HepG2 (cell line): Measurements from ENCODE around the gene MND1. TPM values are rescaled to one million over a fixed set of nuclear protein-coding genes. Genes with fewer than 3 reads are reported as not detected.

Experiments
- ATAC-seq: fragments of 200-7000 bp; cut with Tn5 transposase; 3 replicates; pipeline ENCODE4 v1.9.1; 2020; ENCODE audit warnings: mild to moderate bottlenecking, moderate library complexity
- BruUV-seq: library from RNA; stranded (reverse); fragments of 400-500 nt; replicated peaks from 2 replicates; lab custom pipeline; 2021; lab: Mats Ljungman, UMichigan
- CTCF ChIA-PET: fragments of 300-600 bp; formaldehyde crosslinking; extraction: SDS; loops from one replicate; lab custom pipeline; 2021; ENCODE audit warnings: low total read pairs, inconsistent platforms, low intra/inter-chr PET ratio; lab: Yijun Ruan, JAX
- POLR2A ChIA-PET: fragments of 350-600 bp; sonication (Branson Sonifier 250); formaldehyde crosslinking; loops from one replicate; lab custom pipeline; 2020; ENCODE audit warnings: antibody characterized with exemption, inconsistent platforms; lab: Yijun Ruan, JAX
- DNase-seq: peaks from one replicate; pipeline ENCODE4 v3.0.0-alpha.2; 2015; ENCODE audit warnings: low spot score
- FAIRE-seq: peaks from 3 replicates; lab custom pipeline; 2011; peaks lifted over from hg19 to GRCh38; lab: Jason Lieb, UNC
- H2AFZ ChIP-seq: one replicate; pipeline ENCODE4 v1.6.1; 2011; ENCODE audit warnings: low read length, inconsistent platforms
- H3K27ac ChIP-seq: fragments of 300-600 bp; 3 replicates; pipeline ENCODE4 v1.8.0; 2011; ENCODE audit warnings: mixed run types, mild to moderate bottlenecking, mixed read lengths, low read length, inconsistent platforms; ENCODE audit not compliant: insufficient read depth; ENCODE audit errors: extremely low read length
- H3K27me3 ChIP-seq, 2 experiments: fragments of 200-600 bp in 1 of 2; 2 replicates in 1 of 2; 3 replicates in 1 of 2; pipeline versions ENCODE4 v1.6.0 to v1.8.0; 2011; ENCODE audit warnings: low read length in 2 of 2, mild to moderate bottlenecking in 2 of 2, moderate library complexity in 2 of 2, inconsistent platforms in 1 of 2; ENCODE audit not compliant: insufficient read depth in 2 of 2, control insufficient read depth in 1 of 2
- H3K36me3 ChIP-seq, 2 experiments: fragments of 200-600 bp in 1 of 2; replicated peaks in 1 of 2; 2 replicates in 1 of 2; 3 replicates in 1 of 2; pipeline versions ENCODE4 v1.5.1 to v1.8.0; 2011; ENCODE audit warnings: low read length in 2 of 2, inconsistent platforms in 1 of 2; ENCODE audit not compliant: insufficient read depth in 2 of 2, control insufficient read depth in 1 of 2
- H3K4me1 ChIP-seq: 2 replicates; pipeline ENCODE4 v1.5.1; 2012; ENCODE audit warnings: low read length, inconsistent platforms; ENCODE audit not compliant: insufficient read depth
- H3K4me2 ChIP-seq: 2 replicates; pipeline ENCODE4 v1.6.0; 2011; ENCODE audit warnings: low read depth, low read length, inconsistent platforms
- H3K4me3 ChIP-seq, 3 experiments: fragments of 200-600 bp in 1 of 3; sonication (generic), shearing (Covaris generic) in 1 of 3; replicated peaks in 1 of 3; 2 replicates each; pipeline ENCODE4 v1.5.1; 2011 to 2016; ENCODE audit warnings: low read length in 3 of 3, inconsistent platforms in 2 of 3, low read depth in 2 of 3, mild to moderate bottlenecking in 2 of 3, control low read depth in 1 of 3, mixed read lengths in 1 of 3; ENCODE audit not compliant: insufficient read depth in 1 of 3
- H3K79me2 ChIP-seq: one replicate; pipeline ENCODE4 v1.6.1; 2011; ENCODE audit warnings: low read length, inconsistent platforms; ENCODE audit not compliant: insufficient read depth
- H3K9ac ChIP-seq: 2 replicates; pipeline ENCODE4 v1.6.0; 2011; ENCODE audit warnings: mild to moderate bottlenecking, low read depth, low read length, inconsistent platforms; ENCODE audit not compliant: insufficient read depth
- H3K9me3 ChIP-seq: 2 replicates; pipeline ENCODE4 v1.5.1; 2012; ENCODE audit warnings: mild to moderate bottlenecking, low read length
- H4K20me1 ChIP-seq: 2 replicates; pipeline ENCODE4 v1.6.0; 2011; ENCODE audit warnings: inconsistent platforms, mild to moderate bottlenecking, low read length, moderate library complexity; ENCODE audit not compliant: insufficient read depth
- ADNP ChIP-seq: sonication (generic); formaldehyde crosslinking; IDR thresholded peaks from 2 replicates; pipeline ENCODE4 v1.4.0; 2020; ENCODE audit warnings: missing genetic modification reagents
- BCL3 ChIP-seq: sonication (generic); formaldehyde crosslinking; IDR thresholded peaks from 2 replicates; pipeline ENCODE4 v1.5.1; 2020; ENCODE audit warnings: mild to moderate bottlenecking, missing genetic modification reagents, moderate library complexity
- CBX5 ChIP-seq: sonication (generic); formaldehyde crosslinking; IDR thresholded peaks from 2 replicates; pipeline ENCODE4 v1.4.0; 2020; ENCODE audit warnings: missing genetic modification reagents, borderline replicate concordance
- HHEX ChIP-seq: IDR thresholded peaks from 2 replicates; pipeline ENCODE4 v1.6.1; 2016; ENCODE audit warnings: control low read depth
- PAF1 ChIP-seq: IDR thresholded peaks from 2 replicates; pipeline ENCODE4 v1.6.1; 2016; ENCODE audit warnings: missing genetic modification reagents, missing compliant biosample characterization
- RELA ChIP-seq: sonication (generic); formaldehyde crosslinking; IDR thresholded peaks from 2 replicates; pipeline ENCODE4 v1.4.0; 2020; ENCODE audit warnings: missing genetic modification reagents
- ZMAT5 ChIP-seq: sonication (generic); formaldehyde crosslinking; IDR thresholded peaks from 2 replicates; pipeline ENCODE4 v1.5.0; 2020; ENCODE audit warnings: mild to moderate bottlenecking, low read depth, missing genetic modification reagents, borderline replicate concordance
- ZNF232 ChIP-seq: sonication (generic); formaldehyde crosslinking; IDR thresholded peaks from 2 replicates; pipeline ENCODE4 v1.4.0; 2020; ENCODE audit warnings: missing genetic modification reagents, borderline replicate concordance
- ZNF564 ChIP-seq: sonication (generic); formaldehyde crosslinking; IDR thresholded peaks from 2 replicates; pipeline ENCODE4 v1.8.1; 2023; ENCODE audit warnings: mild to moderate bottlenecking, missing genetic modification reagents
- ZNF790 ChIP-seq: sonication (generic); formaldehyde crosslinking; IDR thresholded peaks from 2 replicates; pipeline ENCODE4 v1.8.0; 2022; ENCODE audit warnings: missing genetic modification reagents, mild to moderate bottlenecking, borderline replicate concordance
- WGBS: methylation state at CpG from one replicate; pipeline ENCODE4 v1.1.6; 2017; ENCODE audit warnings: low lambda C conversion rate; 5-methylcytosine and 5-hydroxymethylcytosine counted together
- in situ Hi-C: cut with HindIII; loops from 2 replicates; pipeline ENCODE4 v1.10.0; 2017; ENCODE audit warnings: low pct_unique_long_range_greater_than_20kb; ENCODE audit not compliant: extremely low pct_ligation_motif_present
- intact Hi-C: fragments of 100-400 bp; cut with micrococcal nuclease; formaldehyde crosslinking; loops from one replicate; pipeline ENCODE4 v1.10.0; 2022; ENCODE audit not compliant: unreplicated experiment
- polyA plus RNA-seq, 8 experiments: library from polyadenylated mRNA; depleted of rRNA in 3 of 8; stranded (reverse) in 7 of 8; unstranded in 1 of 8; fragments of >200 nt; fragmentation: Illumina TruSeq in 4 of 8; extraction: Trizol in 4 of 8; gene quantifications; 2 replicates each; pipeline versions ENCODE4 v1.2.1 to v1.2.3, GENCODE V29; 2011 to 2016; ENCODE audit warnings: low read depth in 4 of 8, missing spikeins in 1 of 8, mixed read lengths in 1 of 8; ENCODE audit not compliant: insufficient read depth in 1 of 8
- total RNA-seq, 5 experiments: library from RNA; depleted of rRNA; stranded (reverse); fragments of >200 nt; fragmentation: Illumina TruSeq; extraction: Trizol; gene quantifications; 2 replicates each; pipeline ENCODE4 v1.2.3, GENCODE V29; 2016; ENCODE audit warnings: low read depth in 1 of 5
- TF ChIP-seq, protein P1 (sequence below): sonication (generic); formaldehyde crosslinking; IDR thresholded peaks from 2 replicates; pipeline ENCODE4 v1.4.0; 2020; ENCODE audit warnings: missing genetic modification reagents, borderline replicate concordance
- TF ChIP-seq, protein P2 (sequence below): sonication (generic); formaldehyde crosslinking; conservative IDR thresholded peaks from 2 replicates; pipeline ENCODE4 v1.8.0; 2022; ENCODE audit warnings: missing genetic modification reagents
- TF ChIP-seq, protein P3 (sequence below): sonication (generic); formaldehyde crosslinking; IDR thresholded peaks from 2 replicates; pipeline ENCODE4 v1.4.0; 2020; ENCODE audit warnings: low read depth, missing genetic modification reagents

Gene MND1
- total and polyA plus RNA-seq, 2 of the 13 experiments (the other 11 are each of a cell fraction or from before 2014, with no cell fraction given) = 4.8 to 30.7 TPM

DNA sequence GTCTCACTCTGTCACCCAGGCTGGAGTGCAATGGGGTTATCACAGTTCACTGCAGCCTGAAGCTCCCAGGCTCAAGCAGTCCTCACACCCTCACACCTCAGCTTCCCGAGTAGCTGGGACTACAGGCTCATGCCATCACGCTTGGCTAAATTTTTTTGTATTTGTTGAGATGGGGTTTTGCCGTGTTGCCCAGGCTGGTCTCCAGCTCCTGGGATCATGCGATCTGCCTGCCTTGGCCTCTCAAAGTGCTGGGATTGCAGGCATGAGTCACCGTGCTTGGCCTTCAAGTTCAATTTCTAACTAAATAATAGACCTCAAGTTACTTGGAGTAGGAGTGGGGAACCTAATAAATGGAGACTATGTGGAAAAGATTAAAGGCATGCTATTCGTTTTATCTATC is 48.9 kb downstream of the MND1 start:
- Histone ChIP-seq H3K9ac (no peak overlapping the region), H3K4me2 (no peak overlapping the region), H3K36me3 (no peaks in the 10 kb centered on the region), H3K79me2 (no peaks in the 10 kb centered on the region), H3K4me3 (no peak overlapping the region), H3K9me3 (no peaks in the 10 kb centered on the region), H3K27ac (no peak overlapping the region), H3K27me3 (no peaks in the 10 kb centered on the region; a peak in 1 of 5 replicates), H2AFZ (no peak overlapping the region), H4K20me1 (no peaks in the 10 kb centered on the region), H3K4me1 (no peaks in the 10 kb centered on the region)
- ChIA-PET CTCF (no interaction called here), POLR2A (no interaction called here)
- intact Hi-C loops (no loop called here), in situ Hi-C loops (no loop called here)
- no peak for DNase-seq
- no peak for FAIRE-seq
- BruUV-seq = no TSS peak
- no peak for ATAC-seq
- WGBS = 94% methylated on average over 6 of the region's 6 CpGs
- no peak for TF ChIP-seq ZNF232 (CRISPR knock-in tag)
- TF ChIP-seq, protein P1, sequence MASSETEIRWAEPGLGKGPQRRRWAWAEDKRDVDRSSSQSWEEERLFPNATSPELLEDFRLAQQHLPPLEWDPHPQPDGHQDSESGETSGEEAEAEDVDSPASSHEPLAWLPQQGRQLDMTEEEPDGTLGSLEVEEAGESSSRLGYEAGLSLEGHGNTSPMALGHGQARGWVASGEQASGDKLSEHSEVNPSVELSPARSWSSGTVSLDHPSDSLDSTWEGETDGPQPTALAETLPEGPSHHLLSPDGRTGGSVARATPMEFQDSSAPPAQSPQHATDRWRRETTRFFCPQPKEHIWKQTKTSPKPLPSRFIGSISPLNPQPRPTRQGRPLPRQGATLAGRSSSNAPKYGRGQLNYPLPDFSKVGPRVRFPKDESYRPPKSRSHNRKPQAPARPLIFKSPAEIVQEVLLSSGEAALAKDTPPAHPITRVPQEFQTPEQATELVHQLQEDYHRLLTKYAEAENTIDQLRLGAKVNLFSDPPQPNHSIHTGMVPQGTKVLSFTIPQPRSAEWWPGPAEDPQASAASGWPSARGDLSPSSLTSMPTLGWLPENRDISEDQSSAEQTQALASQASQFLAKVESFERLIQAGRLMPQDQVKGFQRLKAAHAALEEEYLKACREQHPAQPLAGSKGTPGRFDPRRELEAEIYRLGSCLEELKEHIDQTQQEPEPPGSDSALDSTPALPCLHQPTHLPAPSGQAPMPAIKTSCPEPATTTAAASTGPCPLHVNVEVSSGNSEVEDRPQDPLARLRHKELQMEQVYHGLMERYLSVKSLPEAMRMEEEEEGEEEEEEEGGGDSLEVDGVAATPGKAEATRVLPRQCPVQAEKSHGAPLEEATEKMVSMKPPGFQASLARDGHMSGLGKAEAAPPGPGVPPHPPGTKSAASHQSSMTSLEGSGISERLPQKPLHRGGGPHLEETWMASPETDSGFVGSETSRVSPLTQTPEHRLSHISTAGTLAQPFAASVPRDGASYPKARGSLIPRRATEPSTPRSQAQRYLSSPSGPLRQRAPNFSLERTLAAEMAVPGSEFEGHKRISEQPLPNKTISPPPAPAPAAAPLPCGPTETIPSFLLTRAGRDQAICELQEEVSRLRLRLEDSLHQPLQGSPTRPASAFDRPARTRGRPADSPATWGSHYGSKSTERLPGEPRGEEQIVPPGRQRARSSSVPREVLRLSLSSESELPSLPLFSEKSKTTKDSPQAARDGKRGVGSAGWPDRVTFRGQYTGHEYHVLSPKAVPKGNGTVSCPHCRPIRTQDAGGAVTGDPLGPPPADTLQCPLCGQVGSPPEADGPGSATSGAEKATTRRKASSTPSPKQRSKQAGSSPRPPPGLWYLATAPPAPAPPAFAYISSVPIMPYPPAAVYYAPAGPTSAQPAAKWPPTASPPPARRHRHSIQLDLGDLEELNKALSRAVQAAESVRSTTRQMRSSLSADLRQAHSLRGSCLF (CRISPR knock-in tag) = no peak
- TF ChIP-seq, protein P2, sequence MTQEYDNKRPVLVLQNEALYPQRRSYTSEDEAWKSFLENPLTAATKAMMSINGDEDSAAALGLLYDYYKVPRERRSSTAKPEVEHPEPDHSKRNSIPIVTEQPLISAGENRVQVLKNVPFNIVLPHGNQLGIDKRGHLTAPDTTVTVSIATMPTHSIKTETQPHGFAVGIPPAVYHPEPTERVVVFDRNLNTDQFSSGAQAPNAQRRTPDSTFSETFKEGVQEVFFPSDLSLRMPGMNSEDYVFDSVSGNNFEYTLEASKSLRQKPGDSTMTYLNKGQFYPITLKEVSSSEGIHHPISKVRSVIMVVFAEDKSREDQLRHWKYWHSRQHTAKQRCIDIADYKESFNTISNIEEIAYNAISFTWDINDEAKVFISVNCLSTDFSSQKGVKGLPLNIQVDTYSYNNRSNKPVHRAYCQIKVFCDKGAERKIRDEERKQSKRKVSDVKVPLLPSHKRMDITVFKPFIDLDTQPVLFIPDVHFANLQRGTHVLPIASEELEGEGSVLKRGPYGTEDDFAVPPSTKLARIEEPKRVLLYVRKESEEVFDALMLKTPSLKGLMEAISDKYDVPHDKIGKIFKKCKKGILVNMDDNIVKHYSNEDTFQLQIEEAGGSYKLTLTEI (CRISPR knock-in tag) = no peak
- TF ChIP-seq, protein P3, sequence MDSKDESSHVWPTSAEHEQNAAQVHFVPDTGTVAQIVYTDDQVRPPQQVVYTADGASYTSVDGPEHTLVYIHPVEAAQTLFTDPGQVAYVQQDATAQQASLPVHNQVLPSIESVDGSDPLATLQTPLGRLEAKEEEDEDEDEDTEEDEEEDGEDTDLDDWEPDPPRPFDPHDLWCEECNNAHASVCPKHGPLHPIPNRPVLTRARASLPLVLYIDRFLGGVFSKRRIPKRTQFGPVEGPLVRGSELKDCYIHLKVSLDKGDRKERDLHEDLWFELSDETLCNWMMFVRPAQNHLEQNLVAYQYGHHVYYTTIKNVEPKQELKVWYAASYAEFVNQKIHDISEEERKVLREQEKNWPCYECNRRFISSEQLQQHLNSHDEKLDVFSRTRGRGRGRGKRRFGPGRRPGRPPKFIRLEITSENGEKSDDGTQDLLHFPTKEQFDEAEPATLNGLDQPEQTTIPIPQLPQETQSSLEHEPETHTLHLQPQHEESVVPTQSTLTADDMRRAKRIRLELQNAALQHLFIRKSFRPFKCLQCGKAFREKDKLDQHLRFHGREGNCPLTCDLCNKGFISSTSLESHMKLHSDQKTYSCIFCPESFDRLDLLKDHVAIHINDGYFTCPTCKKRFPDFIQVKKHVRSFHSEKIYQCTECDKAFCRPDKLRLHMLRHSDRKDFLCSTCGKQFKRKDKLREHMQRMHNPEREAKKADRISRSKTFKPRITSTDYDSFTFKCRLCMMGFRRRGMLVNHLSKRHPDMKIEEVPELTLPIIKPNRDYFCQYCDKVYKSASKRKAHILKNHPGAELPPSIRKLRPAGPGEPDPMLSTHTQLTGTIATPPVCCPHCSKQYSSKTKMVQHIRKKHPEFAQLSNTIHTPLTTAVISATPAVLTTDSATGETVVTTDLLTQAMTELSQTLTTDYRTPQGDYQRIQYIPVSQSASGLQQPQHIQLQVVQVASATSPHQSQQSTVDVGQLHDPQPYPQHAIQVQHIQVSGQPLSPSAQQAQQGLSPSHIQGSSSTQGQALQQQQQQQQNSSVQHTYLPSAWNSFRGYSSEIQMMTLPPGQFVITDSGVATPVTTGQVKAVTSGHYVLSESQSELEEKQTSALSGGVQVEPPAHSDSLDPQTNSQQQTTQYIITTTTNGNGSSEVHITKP (CRISPR knock-in tag) = no peak
- TF ChIP-seq HHEX (CRISPR knock-in tag) = no peak
- TF ChIP-seq ADNP = no peak
- no peak for TF ChIP-seq ZNF790
- no peak for TF ChIP-seq PAF1 (CRISPR knock-in tag)
- no peak for TF ChIP-seq ZMAT5 (CRISPR knock-in tag)
- no peak for TF ChIP-seq ZNF564 (CRISPR knock-in tag)
- no peak for TF ChIP-seq BCL3
- no peak for TF ChIP-seq CBX5 (CRISPR knock-in tag)
- TF ChIP-seq RELA (CRISPR knock-in tag) = no peak
